Osteocyte (in vitro differentiated cells): Measurements from ENCODE around the gene SPDYE2. TPM values are rescaled to one million over a fixed set of nuclear protein-coding genes. Genes with fewer than 3 reads are reported as not detected.
"Not testable (repeated sequence)": the region's sequence is repeated elsewhere in the genome, so short reads cannot be mapped to it uniquely, and the experiment has no call there.

Source experiments
- DNase-seq: peaks from one replicate; pipeline ENCODE4 v3.0.0; 2021; ENCODE audit warnings: mixed read lengths; ENCODE audit not compliant: unreplicated experiment; ENCODE audit errors: extremely low spot score
- H3K27ac Mint-ChIP-seq: one replicate; pipeline ENCODE4 v1.8.0; 2021; ENCODE audit warnings: mild to moderate bottlenecking, mixed read lengths; ENCODE audit not compliant: unreplicated experiment
- H3K27me3 Mint-ChIP-seq: one replicate; pipeline ENCODE4 v1.8.0; 2021; ENCODE audit warnings: mixed read lengths; ENCODE audit not compliant: unreplicated experiment
- H3K36me3 Mint-ChIP-seq: one replicate; pipeline ENCODE4 v1.8.0; 2021; ENCODE audit warnings: mixed read lengths; ENCODE audit not compliant: unreplicated experiment
- H3K4me1 Mint-ChIP-seq: one replicate; pipeline ENCODE4 v1.8.0; 2021; ENCODE audit warnings: mixed read lengths; ENCODE audit not compliant: unreplicated experiment
- H3K4me3 Mint-ChIP-seq: one replicate; pipeline ENCODE4 v1.8.0; 2021; ENCODE audit warnings: mild to moderate bottlenecking, moderate library complexity, mixed read lengths; ENCODE audit not compliant: unreplicated experiment
- H3K9me3 Mint-ChIP-seq: one replicate; pipeline ENCODE4 v1.8.0; 2021; ENCODE audit warnings: mixed read lengths; ENCODE audit not compliant: unreplicated experiment
- CTCF ChIP-seq: fragments of 200-600 bp; sonication (generic); IDR thresholded peaks from 2 replicates; pipeline ENCODE4 v1.5.0; 2021; ENCODE audit warnings: antibody characterized with exemption, mild to moderate bottlenecking, moderate library complexity
- total RNA-seq: library from RNA; stranded (reverse); gene quantifications from 2 replicates; pipeline ENCODE4 v1.2.1, GENCODE V29; 2021

Gene SPDYE2
- total RNA-seq, 1 donor from 2014 or later = not detected

- not testable (repeated sequence) for H3K36me3 Mint-ChIP-seq, DNase-seq, H3K4me3 Mint-ChIP-seq, H3K4me1 Mint-ChIP-seq, H3K9me3 Mint-ChIP-seq, H3K27ac Mint-ChIP-seq, H3K27me3 Mint-ChIP-seq
Measured at GRCh38 chr7:102544372-102544771, 6.7 kb upstream of the SPDYE2 start.

GRCh38 chr7:102545288-102545687, 5.7 kb upstream of the SPDYE2 start:
- H3K27me3 Mint-ChIP-seq, DNase-seq, H3K27ac Mint-ChIP-seq, H3K36me3 Mint-ChIP-seq, H3K9me3 Mint-ChIP-seq, H3K4me1 Mint-ChIP-seq, H3K4me3 Mint-ChIP-seq: not testable (repeated sequence)

GRCh38 chr7:102546353-102546752, 4.7 kb upstream of the SPDYE2 start:
- H3K27ac Mint-ChIP-seq, H3K36me3 Mint-ChIP-seq, DNase-seq, H3K4me3 Mint-ChIP-seq, H3K9me3 Mint-ChIP-seq, H3K4me1 Mint-ChIP-seq, H3K27me3 Mint-ChIP-seq: not testable (repeated sequence)

GRCh38 chr7:102568620-102569019, 17.6 kb downstream of the SPDYE2 start:
- H3K27ac Mint-ChIP-seq, H3K36me3 Mint-ChIP-seq, H3K4me1 Mint-ChIP-seq, H3K27me3 Mint-ChIP-seq, H3K9me3 Mint-ChIP-seq, H3K4me3 Mint-ChIP-seq: not testable (repeated sequence)
- peak; percentile 78 for DNase-seq

GRCh38 chr7:102572261-102573239, 21.5 kb downstream of the SPDYE2 start, which contains the start of gene POLR2J3:
POLR2J3 (minus strand) TSS chr7:102572583; CDS start chr7:102572521, 62 bp downstream.
- peak; percentile 55 for TF ChIP-seq CTCF
- Mint-ChIP-seq H3K4me3 (peak within 1 kb of the TSS; percentile 64), H3K27ac (peak within 1 kb of the TSS; percentile 14)
- not testable (repeated sequence) for H3K36me3 Mint-ChIP-seq, H3K4me1 Mint-ChIP-seq, H3K9me3 Mint-ChIP-seq, H3K27me3 Mint-ChIP-seq
- DNase-seq = peak; percentile 97

GRCh38 chr7:102574607-102575006, 23.6 kb downstream of the SPDYE2 start:
- not testable (repeated sequence) for H3K4me3 Mint-ChIP-seq, H3K4me1 Mint-ChIP-seq, H3K9me3 Mint-ChIP-seq, H3K27ac Mint-ChIP-seq, H3K36me3 Mint-ChIP-seq, DNase-seq, H3K27me3 Mint-ChIP-seq

- not testable (repeated sequence) for H3K4me1 Mint-ChIP-seq, H3K27me3 Mint-ChIP-seq
Measured at GRCh38 chr7:102576363-102576762, 25.3 kb downstream of the SPDYE2 start.

GRCh38 chr7:102577315-102578240, 26.6 kb downstream of the SPDYE2 start:
- DNase-seq = peak; percentile 63

More at GRCh38 chr7:102576363-102576762, 25.3 kb downstream of the SPDYE2 start:
- H3K27ac Mint-ChIP-seq, DNase-seq, H3K9me3 Mint-ChIP-seq, H3K4me3 Mint-ChIP-seq, H3K36me3 Mint-ChIP-seq: not testable (repeated sequence)

GRCh38 chr7:102578486-102578885, 27.5 kb downstream of the SPDYE2 start:
- H3K9me3 Mint-ChIP-seq, H3K27ac Mint-ChIP-seq, H3K36me3 Mint-ChIP-seq, H3K4me1 Mint-ChIP-seq, H3K27me3 Mint-ChIP-seq, H3K4me3 Mint-ChIP-seq: not testable (repeated sequence)
- DNase-seq = peak; percentile 63

More at GRCh38 chr7:102577315-102578240, 26.6 kb downstream of the SPDYE2 start:
- H3K36me3 Mint-ChIP-seq, H3K4me3 Mint-ChIP-seq, H3K9me3 Mint-ChIP-seq, H3K27me3 Mint-ChIP-seq, H3K27ac Mint-ChIP-seq, H3K4me1 Mint-ChIP-seq: not testable (repeated sequence)

GRCh38 chr7:102581722-102582121, 30.7 kb downstream of the SPDYE2 start:
- H3K4me3 Mint-ChIP-seq, H3K9me3 Mint-ChIP-seq, H3K27ac Mint-ChIP-seq, DNase-seq, H3K27me3 Mint-ChIP-seq, H3K36me3 Mint-ChIP-seq, H3K4me1 Mint-ChIP-seq: not testable (repeated sequence)
